NCI-H2196 (cell line): ENCODE results near the gene CAVIN2.
A peak's percentile ranks its signal among the peaks of the same experiment; 100 is the strongest.

Experiments
- DNase-seq: peaks from one replicate; lab custom pipeline; 2025; ENCODE audit not compliant: unreplicated experiment; lab: John Stamatoyannopoulos, UW

Gene CAVIN2

DNA sequence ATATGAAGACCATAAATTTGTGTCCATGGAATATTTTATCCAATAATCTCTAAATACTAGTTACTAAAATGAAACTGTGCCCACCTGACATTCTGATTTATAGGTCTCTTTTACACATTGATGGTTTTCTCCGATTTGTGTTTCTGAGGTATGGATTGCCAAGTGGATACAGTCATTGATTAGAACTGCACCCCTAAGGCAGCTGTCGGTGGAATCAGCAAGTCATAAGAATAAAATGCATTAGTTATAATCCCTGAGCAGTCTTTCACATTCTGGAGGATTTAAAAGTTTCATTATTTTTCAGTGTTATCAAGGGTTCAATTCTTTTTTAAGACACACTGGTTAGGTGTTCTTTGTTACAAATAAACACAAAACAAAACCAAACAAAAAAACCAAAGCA, 6.0 kb downstream of the CAVIN2 start:
- no peak for DNase-seq

DNA sequence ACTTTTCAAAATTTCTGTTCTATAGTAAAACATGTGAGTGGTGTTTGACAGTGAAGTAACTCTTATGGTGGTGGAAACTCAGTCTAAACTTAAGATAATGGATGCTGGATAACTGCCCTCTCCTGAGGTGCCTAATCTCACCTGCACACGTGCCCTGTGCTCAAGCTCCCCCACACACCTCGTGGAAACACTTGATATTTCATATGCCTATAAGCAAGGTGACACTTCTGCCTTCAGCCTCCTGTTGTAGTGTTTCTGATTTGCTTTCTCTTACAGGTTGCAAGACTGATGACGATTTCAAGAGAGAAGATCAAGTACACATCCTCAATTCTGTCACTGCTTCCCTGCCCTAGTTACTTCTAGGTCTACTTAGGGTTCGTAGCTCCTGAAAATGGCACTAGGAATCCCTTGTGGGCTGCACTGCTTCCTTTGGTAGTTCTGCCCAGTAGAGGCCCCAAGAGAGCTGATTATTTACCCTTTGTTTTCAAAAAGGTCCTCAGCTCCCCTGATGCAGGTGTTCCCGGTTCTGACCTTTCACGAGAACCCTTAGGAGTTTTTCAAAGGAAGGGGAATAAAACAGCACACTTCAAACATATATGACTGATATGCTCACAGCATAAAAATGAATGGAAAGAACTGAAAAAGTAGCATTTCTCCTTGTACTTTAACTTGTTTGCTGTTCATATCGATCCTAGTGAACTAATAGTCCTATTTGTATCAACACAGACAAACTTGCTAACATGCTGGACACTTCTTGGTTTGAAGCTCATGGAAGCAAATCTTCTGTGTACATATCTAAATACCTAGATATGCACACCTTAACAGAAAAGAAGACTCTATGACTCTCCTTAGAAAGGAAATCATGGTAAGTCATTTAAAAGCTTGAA, 6.7 kb downstream of the CAVIN2 start:
- DNase-seq: no peak

DNA sequence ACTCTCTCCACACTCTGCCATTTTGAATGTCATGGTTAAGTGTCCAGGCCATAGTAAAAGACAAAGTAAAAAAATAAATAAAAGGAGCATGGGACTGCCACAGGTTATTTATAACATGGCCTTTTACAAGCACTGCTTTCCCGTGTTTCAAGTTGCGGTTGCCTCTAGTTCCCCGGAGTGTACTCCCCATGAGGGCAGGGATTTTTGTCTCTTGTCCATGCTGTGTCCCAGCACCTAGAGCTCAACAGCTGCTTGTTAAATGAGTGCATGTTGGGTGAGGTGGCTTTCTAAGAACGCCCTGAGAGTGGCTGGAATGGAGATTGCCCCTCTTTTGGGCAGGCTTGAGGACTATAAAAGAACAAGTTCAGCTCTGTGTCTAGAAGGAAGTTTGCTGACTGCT, 8.4 kb downstream of the CAVIN2 start:
- no peak for DNase-seq

DNA sequence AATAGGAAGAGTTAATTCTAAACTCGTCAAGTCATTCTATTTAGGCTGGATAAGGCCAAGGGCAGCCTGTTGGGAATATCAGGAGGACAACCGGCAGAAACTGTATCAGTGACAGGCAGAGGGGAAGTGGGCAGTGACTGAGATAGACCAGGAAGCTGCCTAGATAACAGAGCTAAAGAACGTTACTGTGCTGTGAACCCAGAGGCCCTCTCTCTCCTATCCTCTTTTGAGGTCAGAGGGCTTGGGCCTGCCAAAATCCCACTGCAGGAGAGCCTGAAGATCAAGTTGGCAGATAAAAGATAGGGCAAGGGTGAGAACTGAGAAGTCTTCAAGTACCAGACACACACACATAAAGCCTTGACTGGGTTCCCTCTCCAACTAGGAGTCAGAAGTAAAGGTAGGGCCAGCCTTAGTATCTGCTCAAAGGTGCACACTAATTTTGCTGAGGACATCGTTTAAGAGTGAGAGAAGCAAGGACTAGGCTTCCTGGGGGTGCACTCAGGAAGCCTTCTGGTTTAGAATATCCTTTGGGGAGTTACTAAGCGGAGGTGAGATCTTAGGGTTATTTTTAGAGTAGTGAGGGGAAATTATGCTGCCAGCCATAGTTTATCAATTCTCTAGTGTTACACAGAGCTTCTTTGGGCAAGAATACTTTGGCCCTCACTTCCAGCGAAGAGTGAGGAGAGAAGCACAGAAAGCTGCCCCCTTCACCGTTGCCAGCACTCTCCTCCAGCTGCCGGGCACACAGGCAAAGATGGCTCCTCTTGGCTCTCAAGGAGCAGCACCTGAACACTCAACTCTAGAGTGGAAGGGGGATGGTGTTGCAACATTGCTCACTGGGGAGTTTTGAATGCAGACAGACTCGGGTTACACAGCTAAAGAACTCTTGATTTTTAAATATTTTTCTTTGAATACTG, 9.8 kb downstream of the CAVIN2 start:
- DNase-seq: no peak

DNA sequence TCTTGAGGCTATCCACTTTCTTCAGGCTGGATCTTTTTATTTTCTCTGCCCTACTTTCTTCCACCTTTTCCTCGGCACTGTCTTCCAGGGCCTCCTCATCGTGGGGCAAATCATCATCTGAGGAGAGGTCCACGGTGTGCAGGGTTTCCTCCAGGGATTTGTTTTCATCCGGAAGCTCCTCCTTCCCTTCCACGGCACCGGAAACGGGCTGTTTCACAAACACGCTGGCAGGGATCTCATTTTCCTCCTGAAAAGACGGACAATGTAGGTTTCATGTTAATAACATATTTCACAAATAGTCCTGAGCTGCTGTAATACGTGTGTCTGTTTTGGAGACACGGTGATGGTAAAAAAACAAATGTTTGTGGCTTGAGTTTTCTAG, 10.4 kb downstream of the CAVIN2 start:
- no peak for DNase-seq

DNA sequence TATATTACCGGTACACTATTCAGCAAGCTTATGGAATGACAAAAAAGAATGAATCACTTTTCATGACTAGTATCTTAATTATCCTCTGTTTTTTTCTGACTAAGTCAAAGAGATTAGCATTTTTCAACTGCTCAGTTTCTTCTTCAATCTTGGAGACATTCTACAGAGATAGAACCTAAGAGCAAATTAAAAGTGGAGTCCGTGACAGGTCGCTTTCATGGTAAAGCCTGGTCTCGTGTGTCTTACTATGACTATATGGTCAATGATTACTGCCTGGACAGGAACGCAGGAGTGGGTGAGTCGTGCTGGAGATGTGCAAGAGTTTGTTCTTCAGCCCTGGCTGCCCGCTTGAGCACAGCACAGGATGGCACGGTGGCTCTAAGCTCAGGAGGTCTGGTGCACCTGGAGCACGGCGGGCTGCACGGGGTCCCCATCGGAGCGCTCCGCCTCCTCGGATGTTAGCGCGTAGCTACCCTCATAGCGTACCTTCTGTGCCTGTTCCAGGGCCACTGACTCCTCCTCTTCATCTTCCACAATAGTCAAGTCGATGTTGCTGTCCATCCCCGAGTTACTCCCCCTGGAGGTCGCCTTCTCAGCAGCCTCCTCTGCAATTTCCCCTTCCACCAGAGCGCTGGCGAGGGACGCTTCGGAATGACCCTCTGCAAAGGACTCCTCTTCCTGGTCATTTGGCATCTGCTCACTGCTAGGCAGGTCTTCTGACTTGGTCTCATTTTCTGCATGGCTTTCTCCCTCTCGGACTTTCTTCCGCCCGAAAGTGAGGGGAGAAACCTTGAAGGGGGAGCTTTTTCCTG, 11.1 kb downstream of the CAVIN2 start:
- DNase-seq: no peak

DNA sequence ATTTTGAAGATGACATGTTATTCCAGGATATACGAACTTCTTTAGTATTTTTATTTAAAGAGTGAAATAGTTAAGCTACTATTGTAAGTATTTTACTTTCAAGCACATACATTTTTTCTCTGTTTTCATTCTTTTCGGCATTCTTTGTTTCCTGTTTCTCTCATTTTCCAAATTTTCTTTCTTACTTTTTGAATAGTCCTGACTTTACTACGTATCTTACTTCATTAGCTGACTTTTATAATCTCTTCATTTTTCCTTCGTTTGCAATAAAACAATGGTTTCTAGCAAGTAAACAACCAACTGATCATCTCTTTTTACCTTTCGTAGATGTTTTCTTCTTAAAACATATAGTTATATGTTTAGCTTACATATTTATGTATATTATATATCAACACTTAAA, 11.8 kb downstream of the CAVIN2 start:
- DNase-seq: no peak

DNA sequence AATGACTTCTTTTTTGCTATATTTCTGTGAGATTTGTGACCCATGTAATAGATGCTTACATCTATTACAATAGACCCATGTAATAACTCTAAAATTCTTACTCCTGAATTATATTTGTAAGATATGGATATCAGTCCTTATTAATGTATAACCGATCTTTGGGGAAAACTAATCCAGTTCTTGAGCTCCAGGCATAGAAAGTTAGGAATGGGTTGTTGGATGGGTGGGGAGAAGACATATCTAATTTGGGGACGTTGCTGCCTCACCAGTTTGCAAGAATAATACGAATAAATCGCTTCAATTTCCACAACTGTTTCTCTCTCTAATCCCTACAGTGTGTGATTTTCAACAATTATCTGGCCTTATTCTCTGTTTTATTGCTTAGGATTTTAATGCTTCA, 13.5 kb downstream of the CAVIN2 start:
- DNase-seq: no peak

DNA sequence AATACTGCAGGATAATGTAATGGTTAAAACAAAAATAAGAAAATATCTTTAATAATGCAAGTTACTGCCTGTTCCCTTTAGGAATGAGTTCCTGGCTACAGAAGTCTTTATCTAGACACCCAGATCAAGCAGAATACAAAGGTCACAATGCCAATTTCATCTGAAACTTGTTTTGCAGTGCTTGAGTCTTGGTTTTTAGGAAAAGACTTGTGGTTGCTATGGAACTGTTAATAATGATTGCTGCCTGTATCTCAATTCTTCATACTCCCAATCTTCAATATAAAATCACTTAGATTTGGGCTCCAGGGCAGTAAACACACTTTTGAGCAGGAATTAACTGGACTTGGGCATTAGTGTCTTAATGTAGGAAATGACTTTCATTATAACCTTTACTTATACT, 14.2 kb downstream of the CAVIN2 start:
- DNase-seq: no peak

DNA sequence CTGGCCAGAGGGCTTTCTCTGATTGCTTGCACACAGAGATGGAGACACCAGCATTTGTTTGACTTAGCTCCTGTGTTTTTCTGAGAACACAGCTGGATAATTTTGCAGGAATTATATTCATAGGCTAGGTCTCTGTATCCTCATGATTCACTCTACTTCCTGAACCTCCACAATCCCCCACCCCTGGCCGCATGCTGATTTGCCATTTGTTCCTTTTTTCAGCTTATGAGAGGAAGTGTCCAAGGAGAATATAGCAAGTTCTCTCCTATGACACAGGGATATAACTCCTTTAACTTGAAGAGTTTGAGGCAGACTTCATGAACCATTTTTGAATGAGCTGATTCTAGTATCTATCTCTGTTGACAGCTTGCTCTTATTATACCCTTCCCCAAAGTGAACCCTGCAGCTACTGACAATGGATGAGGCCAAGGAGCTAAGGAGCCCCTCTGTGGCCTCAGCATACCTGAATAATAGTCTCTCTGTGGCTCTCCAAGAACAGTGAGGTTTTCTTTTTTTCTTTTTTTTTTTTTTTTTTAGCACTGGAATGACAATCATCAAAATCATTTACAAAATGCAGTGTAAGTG, 15.4 kb downstream of the CAVIN2 start:
- no peak for DNase-seq

DNA sequence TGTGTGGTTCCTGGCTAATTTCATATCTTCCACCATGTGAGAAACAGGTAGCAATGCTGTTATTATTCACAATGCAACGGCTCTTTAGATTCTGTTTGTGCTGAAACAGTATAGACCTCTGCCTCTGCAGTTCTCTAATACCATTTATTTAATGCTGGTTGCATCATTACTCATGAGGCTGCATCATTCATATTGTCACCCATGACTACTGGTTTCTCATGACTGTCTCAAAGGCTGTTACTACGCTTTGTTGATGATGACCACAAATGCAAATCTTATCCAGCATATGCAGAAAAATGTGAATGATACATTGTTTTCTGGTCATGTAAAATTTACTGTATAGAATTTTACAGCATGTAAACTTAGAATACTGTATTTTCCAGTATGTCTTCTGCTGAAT, 22.5 kb downstream of the CAVIN2 start:
- no peak for DNase-seq

DNA sequence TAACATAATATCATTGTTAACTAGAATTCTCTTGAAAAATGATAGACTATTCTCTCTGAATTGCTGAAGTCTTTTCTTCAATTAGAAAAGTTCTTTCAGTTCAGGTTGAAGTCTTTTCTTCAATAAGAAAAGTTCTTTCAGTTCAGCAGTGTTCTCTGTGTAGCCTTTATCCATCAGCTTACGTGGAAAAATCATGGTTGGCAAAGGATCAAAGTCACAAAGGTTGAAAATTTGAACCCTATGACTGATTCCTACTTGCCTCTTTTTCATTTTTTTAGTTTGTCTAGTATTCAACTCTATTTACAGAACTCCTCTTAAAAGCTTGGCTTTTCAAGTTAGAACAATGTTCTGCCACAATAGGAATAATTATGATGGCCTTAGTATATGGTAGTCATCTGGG, 25.8 kb downstream of the CAVIN2 start:
- DNase-seq: no peak

DNA sequence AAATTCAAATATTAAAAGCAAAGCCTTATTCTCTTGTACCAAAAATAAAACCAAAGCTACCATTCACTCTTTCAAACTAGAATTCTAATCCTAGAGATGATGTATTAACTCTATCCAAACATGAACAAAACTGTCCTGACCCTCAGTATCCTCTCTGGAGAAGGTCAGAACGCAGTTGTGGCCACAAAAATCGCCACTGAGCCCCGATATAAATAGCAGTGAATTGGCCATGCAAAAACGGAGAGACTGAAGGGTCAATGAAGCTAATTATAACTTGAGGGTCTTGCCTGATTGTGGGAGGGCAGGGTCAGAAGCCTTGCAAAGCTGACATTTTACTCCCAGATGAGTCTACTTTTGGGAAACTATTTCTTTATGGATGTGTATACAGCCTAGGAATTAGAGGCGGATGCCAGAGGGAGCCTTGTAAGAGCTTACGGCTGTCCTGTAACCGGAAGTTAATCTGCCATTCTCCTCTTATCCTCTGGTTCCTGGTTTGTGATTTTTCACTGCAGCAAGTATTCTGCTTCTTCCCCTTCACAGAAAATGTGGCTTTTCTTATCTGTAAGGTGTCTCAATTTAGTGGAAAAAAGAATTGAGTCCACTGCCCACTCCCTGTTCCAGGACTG, 28.1 kb downstream of the CAVIN2 start:
- no peak for DNase-seq

DNA sequence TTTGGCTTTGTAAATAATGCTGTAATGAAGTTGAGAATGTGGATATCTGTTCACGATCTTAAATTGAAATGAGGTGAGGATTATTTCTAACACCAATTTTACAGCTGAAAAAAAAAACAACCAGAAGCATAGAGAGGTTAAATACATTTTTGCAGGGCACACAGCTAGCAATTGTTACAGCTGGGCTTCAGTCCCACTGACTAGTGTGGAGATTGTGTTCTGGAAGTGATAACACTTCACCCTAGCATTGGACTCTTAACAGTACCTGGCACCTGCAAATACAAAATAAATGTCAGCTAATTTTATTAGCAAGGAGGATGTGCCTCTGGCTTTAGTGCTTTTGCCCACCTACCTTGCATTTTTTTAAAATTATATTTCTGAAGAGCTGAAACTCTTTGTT, 28.8 kb downstream of the CAVIN2 start:
- no peak for DNase-seq

DNA sequence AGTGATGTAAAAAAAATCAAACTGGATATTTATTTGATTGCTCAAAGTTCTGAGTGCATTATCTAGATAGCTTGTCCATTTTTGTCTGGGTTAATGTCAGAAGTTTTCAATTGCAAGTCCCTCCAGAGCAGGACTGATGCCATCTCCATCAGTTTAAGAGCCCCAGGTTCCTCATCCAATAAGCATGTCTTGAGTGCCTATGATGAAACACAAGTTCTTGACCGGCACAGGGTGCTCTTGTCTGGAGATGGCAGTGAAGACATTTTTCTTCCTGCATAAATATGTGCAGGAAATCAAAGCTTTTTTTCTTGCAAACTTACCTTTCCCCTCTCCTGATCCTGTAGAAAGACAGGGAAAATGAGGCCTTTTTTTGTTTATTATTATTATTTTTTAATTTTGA, 31.9 kb downstream of the CAVIN2 start:
- DNase-seq: no peak

DNA sequence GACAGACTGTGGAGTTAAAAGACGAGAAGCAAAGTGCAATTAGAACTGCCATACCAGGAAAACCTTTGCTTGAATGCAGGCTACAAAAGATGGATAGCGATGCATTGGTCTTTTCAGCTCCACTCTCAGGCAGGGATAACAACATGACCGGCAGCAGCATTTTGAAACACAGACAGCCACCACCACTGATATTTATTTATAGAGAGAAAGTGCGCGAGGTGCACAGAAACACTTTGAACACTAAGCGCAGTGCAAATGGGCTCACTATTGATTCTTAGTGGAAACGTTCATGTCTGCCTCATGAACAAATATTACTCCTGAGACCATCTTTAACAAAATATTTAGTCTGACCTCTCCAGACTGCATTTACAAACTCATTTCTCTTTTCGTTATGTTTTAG, 32.9 kb downstream of the CAVIN2 start:
- no peak for DNase-seq

DNA sequence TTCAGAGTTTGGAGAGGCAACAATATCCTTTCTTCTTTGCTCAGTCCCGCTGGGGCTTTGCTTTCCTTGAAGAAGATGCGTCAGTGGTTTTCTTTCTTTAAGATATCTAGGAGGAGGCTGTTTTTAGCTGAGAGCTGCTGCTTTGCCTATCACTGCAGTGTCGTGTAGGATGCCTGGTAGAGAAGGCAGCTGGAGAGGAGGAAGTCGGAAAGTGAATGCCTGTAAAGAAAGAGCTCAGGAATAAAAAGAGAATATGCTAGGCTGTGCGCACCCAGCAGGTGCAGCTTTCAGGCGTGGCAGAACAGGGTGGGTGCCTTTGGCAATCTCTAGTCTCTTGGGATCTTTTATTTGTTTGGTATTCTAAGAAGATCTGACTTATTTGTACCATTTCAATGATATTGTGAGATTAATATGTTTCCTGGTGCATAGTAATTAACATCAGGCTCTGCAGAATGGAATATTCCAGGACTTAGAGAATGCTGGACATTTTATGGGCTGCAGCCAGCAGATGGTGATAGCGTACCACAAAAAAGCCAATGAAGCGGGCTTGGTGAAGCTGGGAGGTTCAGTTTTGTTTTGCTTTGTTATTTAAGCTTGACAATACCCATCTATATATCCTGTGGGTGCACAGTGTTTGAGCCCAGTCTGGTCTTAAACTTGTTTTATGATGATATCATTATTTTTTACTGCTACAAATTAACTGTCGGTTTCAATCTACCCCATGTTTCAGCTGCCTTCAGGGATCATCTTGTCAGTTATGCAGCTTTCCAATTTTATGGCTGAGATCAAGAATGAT, 34.9 kb downstream of the CAVIN2 start:
- peak; percentile 42 for DNase-seq

DNA sequence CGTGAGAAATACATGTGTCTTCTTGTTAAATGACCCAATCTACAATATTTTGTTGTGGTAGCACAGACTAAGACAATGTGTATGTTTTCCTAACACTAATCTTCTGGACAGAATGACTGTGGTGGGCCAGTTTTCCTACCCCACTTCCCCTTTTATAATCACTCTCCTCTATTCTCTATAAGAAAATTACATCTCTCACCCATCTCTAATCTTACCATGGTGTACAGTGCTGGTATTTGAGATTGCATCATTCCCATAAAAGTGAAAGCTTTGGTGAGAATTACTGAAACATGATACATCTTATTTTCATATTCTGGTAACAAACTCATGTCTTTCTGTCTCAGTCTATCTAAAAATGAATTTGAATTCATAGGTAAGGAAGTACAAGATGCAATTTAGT, 40.5 kb downstream of the CAVIN2 start:
- DNase-seq: no peak

DNA sequence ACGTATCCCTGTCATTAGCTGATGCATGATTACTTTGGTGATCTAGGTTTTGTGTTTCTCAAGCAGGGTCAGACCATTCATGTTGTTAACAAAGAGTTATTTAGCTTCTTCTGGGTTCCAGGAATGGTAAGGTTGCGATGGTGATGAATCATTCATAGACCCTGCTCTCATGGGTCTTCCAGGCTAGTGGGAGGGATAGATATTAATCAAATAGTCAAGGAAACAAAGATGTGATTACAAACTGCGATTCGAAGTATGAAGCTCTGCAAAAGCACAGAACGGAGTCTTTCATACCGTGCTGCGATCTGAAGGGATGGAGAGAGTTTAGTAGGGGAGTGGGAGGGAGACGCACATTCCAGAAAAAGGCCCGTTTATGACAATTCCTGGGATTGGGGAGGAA, 42.1 kb downstream of the CAVIN2 start:
- DNase-seq: no peak

DNA sequence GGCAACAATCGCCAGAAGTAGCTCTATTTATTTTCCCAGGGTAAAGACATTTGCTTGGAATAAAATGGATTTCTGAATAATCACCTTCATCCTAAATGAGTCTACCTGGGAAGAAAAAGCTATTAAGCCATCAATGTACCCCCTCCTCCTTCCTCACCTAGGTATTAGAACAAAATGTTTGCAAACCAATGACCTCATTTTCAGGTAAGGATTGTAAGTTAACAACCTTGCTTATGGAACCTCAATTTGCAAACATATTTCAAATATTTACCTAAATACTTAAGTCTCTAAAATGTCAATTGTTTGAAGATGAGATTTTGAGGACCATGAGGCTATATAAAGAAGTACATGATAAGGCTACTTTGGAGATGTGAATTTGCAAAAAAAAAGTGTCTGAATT, 43.9 kb downstream of the CAVIN2 start:
- no peak for DNase-seq
